Caki2 (cell line): ENCODE measurements around the gene DOCK3. TPM values are rescaled to one million over a fixed set of nuclear protein-coding genes. Genes with fewer than 3 reads are reported as not detected.
A peak's percentile ranks its signal among the peaks of the same experiment; 100 is the strongest.

ENCODE experiments used
- DNase-seq: peaks from one replicate; pipeline ENCODE4 v3.0.0-alpha.2; 2015; ENCODE audit warnings: low read depth
- in situ Hi-C: cut with HindIII; loops from 2 replicates; pipeline ENCODE4 v1.10.0; 2016; ENCODE audit warnings: low sequenced_read_pairs, low pct_unique_long_range_greater_than_20kb, mixed read lengths
- total RNA-seq: library from RNA; depleted of rRNA; stranded (reverse); fragments of >200 nt; shearing (Covaris generic); gene quantifications from 2 replicates; pipeline ENCODE4 v1.2.3, GENCODE V29; 2014; ENCODE audit warnings: low replicate concordance

Gene DOCK3
- total RNA-seq, 1 experiment from 2014 or later: 0.61 TPM

- DNase-seq: no peak
- in situ Hi-C loops: no loop called here
These were observed 715.7 kb downstream of the DOCK3 start for GRCh38 chr3:51390246-51391074.

GRCh38 chr3:51391075-51391565 lies 716.4 kb downstream of the DOCK3 start, which contains the start of gene RBM15B:
Gene RBM15B (plus strand): TSS chr3:51391285. CDS start chr3:51391400, 115 bp downstream.
- in situ Hi-C loops: no loop called here
- peak; percentile 83 for DNase-seq

GRCh38 chr3:51391566-51392354 lies 717.0 kb downstream of the DOCK3 start:
- DNase-seq: no peak
- in situ Hi-C loops: no loop called here

GRCh38 chr3:51392355-51393133 lies 717.8 kb downstream of the DOCK3 start:
- in situ Hi-C loops: no loop called here
- no peak for DNase-seq

- in situ Hi-C loops: no loop called here
- DNase-seq: no peak
These were observed 718.4 kb downstream of the DOCK3 start for GRCh38 chr3:51393134-51393495.

- in situ Hi-C loops: no loop called here
- no peak for DNase-seq
These were observed 718.8 kb downstream of the DOCK3 start for GRCh38 chr3:51393564-51393963.

GRCh38 chr3:51394541-51394940 lies 719.8 kb downstream of the DOCK3 start:
- in situ Hi-C loops: no loop called here

GRCh38 chr3:51395493-51396213 lies 720.9 kb downstream of the DOCK3 start:
- in situ Hi-C loops: no loop called here
- no peak for DNase-seq

More at GRCh38 chr3:51394541-51394940, 719.8 kb downstream of the DOCK3 start:
- DNase-seq: no peak

- no peak for DNase-seq
- in situ Hi-C loops: no loop called here
These were observed 721.7 kb downstream of the DOCK3 start for GRCh38 chr3:51396401-51396800.

GRCh38 chr3:51397392-51397791 lies 722.7 kb downstream of the DOCK3 start:
- no peak for DNase-seq
- in situ Hi-C loops: no loop called here

GRCh38 chr3:51398595-51399310 lies 724.0 kb downstream of the DOCK3 start:
- in situ Hi-C loops: no loop called here
- no peak for DNase-seq

- in situ Hi-C loops: no loop called here
- no peak for DNase-seq
These were observed 725.4 kb downstream of the DOCK3 start for GRCh38 chr3:51400166-51400565.

GRCh38 chr3:51401735-51402134 lies 727.0 kb downstream of the DOCK3 start:
- no peak for DNase-seq
- in situ Hi-C loops: no loop called here

- in situ Hi-C loops: no loop called here
These were observed 728.9 kb downstream of the DOCK3 start for GRCh38 chr3:51403675-51404074.

GRCh38 chr3:51408021-51408420 lies 733.3 kb downstream of the DOCK3 start:
- in situ Hi-C loops: no loop called here
- DNase-seq: no peak

More at GRCh38 chr3:51403675-51404074, 728.9 kb downstream of the DOCK3 start:
- no peak for DNase-seq

GRCh38 chr3:51408813-51409212 lies 734.1 kb downstream of the DOCK3 start:
- in situ Hi-C loops: no loop called here
- DNase-seq: no peak

GRCh38 chr3:51422211-51422610 lies 747.5 kb downstream of the DOCK3 start:
- in situ Hi-C loops: no loop called here
- no peak for DNase-seq
